Fibroblast of mammary gland (primary cell): ENCODE data around the gene AGBL5.

ENCODE experiments used
- DNase-seq: peaks from one replicate; pipeline ENCODE4 v3.0.0-alpha.2; 2010; ENCODE audit warnings: low read depth
- H3K4me3 ChIP-seq: 2 replicates; pipeline ENCODE4 v1.5.1; 2011; ENCODE audit warnings: low read depth, mild to moderate bottlenecking, low read length, moderate library complexity; ENCODE audit not compliant: control insufficient read depth
- TF ChIP-seq, protein P1 (sequence below): conservative IDR thresholded peaks from 2 replicates; pipeline ENCODE4 v1.5.1; 2011; ENCODE audit warnings: low read depth, low read length, inconsistent platforms; ENCODE audit not compliant: control insufficient read depth, insufficient read depth

The AGBL5 gene

DNA sequence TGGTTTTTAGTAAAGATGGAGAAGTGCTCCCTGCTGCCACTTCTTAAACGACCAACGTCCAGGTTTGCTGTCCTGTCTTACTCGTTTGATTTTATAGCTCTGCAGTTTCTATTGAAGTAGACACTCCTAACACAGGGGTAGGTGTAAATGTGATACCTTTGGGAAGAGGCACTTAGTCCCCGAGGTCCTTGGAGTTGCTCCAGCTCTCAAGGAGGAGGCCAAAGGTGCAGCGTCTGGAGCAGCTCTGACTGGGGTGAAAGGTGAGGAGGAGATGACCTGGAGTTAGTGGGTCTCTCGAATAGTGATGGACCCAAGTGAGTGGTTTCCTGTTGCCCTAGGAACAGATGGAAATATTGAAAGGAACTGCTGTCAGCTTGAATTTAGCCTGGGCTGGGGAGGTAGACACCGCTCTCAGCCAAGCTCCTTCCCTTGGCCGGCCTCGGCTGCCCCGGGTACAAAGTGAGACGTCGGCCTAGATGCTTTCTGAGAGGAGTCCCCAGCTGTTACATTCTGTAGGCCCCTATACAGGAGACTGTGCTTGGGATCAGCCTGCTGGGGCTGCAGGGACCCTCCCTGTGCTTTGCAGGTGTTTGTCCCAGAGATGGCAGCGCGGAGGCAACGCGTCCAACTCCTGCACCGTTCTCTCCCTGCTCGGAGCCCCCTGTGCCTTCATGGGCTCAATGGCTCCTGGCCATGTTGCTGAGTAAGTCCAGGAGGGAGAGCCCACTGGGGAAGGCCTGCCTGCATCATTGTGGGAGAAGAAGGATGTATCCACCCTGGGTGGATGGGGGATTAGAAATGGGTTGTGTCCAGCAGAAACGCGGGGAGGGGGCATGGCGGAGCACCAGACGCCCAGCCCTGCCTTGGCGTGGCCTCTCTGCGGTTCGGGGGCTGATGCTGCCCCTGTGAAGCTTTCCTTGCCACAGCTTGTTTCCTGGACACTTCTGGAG, 40.6 kb downstream of the AGBL5 start:
- no peak for DNase-seq
- H3K4me3 ChIP-seq: no peak overlapping the region
- TF ChIP-seq, protein P1, sequence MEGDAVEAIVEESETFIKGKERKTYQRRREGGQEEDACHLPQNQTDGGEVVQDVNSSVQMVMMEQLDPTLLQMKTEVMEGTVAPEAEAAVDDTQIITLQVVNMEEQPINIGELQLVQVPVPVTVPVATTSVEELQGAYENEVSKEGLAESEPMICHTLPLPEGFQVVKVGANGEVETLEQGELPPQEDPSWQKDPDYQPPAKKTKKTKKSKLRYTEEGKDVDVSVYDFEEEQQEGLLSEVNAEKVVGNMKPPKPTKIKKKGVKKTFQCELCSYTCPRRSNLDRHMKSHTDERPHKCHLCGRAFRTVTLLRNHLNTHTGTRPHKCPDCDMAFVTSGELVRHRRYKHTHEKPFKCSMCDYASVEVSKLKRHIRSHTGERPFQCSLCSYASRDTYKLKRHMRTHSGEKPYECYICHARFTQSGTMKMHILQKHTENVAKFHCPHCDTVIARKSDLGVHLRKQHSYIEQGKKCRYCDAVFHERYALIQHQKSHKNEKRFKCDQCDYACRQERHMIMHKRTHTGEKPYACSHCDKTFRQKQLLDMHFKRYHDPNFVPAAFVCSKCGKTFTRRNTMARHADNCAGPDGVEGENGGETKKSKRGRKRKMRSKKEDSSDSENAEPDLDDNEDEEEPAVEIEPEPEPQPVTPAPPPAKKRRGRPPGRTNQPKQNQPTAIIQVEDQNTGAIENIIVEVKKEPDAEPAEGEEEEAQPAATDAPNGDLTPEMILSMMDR: no peak

DNA sequence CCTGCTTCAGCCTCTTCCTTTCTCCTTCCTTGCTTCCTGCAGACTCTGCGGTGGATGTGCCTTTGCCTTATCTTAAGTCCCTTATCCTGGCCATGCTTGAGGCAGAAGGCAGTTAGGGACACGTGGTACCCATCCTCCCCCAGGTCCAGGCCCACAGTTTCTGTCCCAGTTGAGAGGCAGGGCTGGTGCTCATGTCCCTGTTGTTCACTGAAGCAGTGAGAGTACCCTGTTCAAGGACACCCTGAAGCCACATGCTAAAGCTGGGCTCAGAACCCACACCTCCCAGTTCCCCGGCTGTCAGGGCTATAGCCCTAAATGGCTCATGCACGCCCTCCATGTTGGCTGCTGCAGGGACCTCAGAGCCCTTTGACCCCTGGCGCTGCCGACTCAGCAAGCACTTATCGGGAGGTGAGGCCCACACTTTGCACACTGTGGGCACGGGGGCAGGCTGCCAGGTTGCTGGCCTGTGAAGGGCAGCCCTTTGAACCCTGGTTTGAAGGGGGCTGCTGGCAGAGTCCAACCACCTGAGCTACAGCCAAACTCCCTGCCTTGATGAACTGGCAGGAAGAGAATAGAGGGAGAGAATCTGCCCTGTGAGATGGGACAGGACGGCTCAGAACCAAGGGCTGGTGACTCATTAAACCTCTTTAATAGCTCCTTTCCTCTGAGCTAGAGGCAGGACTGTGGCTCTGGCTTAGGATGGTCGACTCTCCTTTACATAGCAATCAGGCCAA, 41.4 kb downstream of the AGBL5 start:
- TF ChIP-seq, protein P1: no peak
- DNase-seq: no peak
- no peak overlapping the region for H3K4me3 ChIP-seq

DNA sequence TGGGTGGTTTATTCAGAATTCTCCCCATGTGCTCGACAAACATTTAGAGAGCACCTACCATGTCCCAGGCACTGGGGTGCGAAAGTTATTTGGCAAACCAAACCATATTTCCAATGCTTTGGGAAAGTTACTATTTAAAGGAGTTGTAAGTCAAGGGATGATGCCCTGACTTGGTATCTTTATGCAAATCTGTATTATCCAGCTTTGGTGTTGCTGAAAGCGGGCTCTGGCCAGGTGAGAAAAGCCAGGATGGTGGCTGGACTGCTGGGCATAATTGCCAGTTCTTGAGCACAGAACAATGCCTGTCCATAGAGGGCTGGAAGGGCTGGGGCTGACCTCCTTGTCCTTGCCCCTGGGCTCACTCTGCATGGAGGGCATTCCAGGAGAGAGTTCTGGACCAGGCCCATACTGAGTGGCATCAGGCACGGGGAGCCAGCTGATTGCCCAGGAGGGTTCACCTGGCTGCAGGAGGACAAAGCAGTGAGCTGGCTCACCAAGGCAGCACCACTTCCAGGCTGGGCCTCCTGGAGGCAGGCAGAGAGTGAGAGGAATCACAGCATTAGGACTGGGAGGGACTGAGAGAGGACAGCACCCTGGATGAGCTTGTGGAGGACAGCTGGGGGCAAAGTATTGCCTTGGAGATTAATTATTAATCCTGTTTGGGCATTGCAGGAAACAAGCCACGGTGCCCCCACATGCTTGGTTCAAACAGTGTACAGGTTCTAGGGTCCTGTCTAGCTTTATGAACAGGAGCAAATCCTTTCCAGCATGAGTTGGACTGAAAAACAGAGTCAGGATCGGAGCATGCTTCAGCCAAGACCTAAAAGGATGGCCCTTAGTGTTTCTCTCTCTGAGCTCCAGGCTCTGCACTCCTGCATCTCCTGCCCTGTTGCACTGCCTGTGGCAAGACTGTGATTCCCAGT, 42.2 kb downstream of the AGBL5 start:
- TF ChIP-seq, protein P1: no peak
- DNase-seq: no peak
- no peak overlapping the region for H3K4me3 ChIP-seq

DNA sequence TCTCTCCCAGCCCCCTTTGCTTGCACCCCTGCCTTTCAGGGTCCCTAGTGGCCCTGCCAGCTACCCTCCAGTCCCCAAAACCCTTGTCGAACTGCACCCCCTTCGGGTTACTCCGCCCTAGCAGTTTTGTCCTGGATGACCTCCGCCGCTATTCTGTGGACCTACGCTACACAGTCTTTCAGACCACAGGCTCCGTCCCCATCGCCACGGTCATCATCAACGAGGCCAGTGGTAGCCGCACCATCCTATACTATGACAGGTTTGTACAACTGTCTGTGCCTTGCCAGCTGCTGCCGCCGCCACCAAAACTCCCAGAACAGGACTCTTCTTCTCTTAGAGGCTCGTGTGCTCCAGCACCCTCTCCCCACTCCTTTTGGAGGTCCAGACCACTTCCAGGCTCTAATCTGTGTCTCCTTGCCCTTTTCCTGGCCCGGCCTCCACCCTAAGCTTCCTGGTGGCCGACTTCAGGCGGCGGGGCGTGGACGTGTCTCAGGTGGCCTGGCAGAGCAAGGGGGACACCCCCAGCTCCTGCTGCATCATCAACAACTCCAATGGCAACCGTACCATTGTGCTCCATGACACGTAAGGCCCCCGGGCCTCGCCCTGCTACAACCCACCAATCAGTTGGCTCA, 43.0 kb downstream of the AGBL5 start:
- H3K4me3 ChIP-seq: no peak overlapping the region
- TF ChIP-seq, protein P1: no peak
- no peak for DNase-seq

DNA sequence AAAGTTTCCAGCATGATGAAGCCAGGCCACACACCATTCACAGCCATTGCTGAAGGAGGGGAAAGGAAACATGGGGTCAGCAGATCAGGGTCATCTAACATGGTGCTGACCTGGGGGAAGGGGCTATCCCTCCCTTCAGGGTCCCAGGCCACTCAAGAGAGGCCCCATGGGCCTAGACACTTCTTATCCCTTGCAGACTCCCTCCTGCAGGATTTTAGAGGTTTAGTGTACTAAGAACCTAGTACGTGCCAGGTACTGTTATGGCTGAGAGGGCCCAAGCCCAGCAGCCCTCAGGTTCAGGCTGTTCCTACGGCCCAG, 43.9 kb downstream of the AGBL5 start:
- no peak overlapping the region for H3K4me3 ChIP-seq

More for the DNA sequence above, 43.9 kb downstream of the AGBL5 start:
- TF ChIP-seq, protein P1: no peak
- DNase-seq: no peak
